Transverse colon (tissue), 3 donors: Measurements from ENCODE around the gene GPR31.

Experiments used
- CTCF ChIP-seq, 5 experiments: fragments of 200-600 bp in 3 of 5; fragments of 450-650 bp in 2 of 5; sonication (generic) in 3 of 5; IDR thresholded peaks; 1 replicate in 2 of 5; 2 replicates in 3 of 5; pipeline ENCODE4 v1.5.1; 2016 to 2017; ENCODE audit warnings: antibody characterized with exemption in 5 of 5, inconsistent platforms in 3 of 5, mild to moderate bottlenecking in 2 of 5, moderate library complexity in 1 of 5
- POLR2A ChIP-seq: fragments of 450-650 bp; IDR thresholded peaks from one replicate; pipeline ENCODE4 v1.6.1; 2016; ENCODE audit warnings: antibody characterized with exemption, mild to moderate bottlenecking, moderate library complexity

GRCh38 chr6:167152862-167153261 lies 4.9 kb downstream of the GPR31 start:
- TF ChIP-seq CTCF (IDR thresholded peaks at IDR 0.05) (no peak), POLR2A (no peak)
